Caco-2 (cell line): ENCODE data around the gene SLU7. TPM values are rescaled to one million over a fixed set of nuclear protein-coding genes. Genes with fewer than 3 reads are reported as not detected.

Experiments used
- BruUV-seq: library from RNA; stranded (reverse); fragments of 400-500 nt; replicated peaks from 2 replicates; lab custom pipeline; 2021; lab: Mats Ljungman, UMichigan
- CTCF ChIA-PET: fragments of 300-600 bp; sonication (Branson Sonifier 250); formaldehyde crosslinking; loops from one replicate; lab custom pipeline; 2022; ENCODE audit warnings: antibody characterized with exemption; lab: Charles Lee
- POLR2A ChIA-PET: fragments of 300-600 bp; sonication (Branson Sonifier 250); formaldehyde crosslinking; loops from one replicate; lab custom pipeline; 2022; ENCODE audit warnings: antibody characterized with exemption; lab: Charles Lee
- DNase-seq, 2 experiments: peaks; one replicate each; pipeline versions ENCODE4 v3.0.0 to v3.0.0-alpha.2; 2020 to 2022
- H3K27me3 ChIP-seq: replicated peaks from 2 replicates; pipeline ENCODE4 v1.6.0; 2011; ENCODE audit warnings: low read length; ENCODE audit not compliant: control insufficient read depth, insufficient read depth
- H3K36me3 ChIP-seq: 2 replicates; pipeline ENCODE4 v1.5.1; 2011; ENCODE audit warnings: low read length; ENCODE audit not compliant: control insufficient read depth, insufficient read depth
- H3K4me1 ChIP-seq: fragments of 250-450 bp; sonication (Bioruptor Pico); 2 replicates; pipeline ENCODE4 v1.5.1; 2020; ENCODE audit warnings: mild to moderate bottlenecking
- H3K4me3 ChIP-seq: 2 replicates; pipeline ENCODE4 v1.5.1; 2011; ENCODE audit warnings: low read depth, mild to moderate bottlenecking, control low read depth, low read length
- H3K9me3 ChIP-seq: fragments of 250-450 bp; sonication (Bioruptor Pico); 2 replicates; pipeline ENCODE4 v1.5.1; 2020; ENCODE audit warnings: mild to moderate bottlenecking, moderate library complexity
- H3K27ac Mint-ChIP-seq: one replicate; pipeline ENCODE4 v1.8.0; 2022; ENCODE audit warnings: mixed read lengths; ENCODE audit not compliant: unreplicated experiment
- H3K27me3 Mint-ChIP-seq: one replicate; pipeline ENCODE4 v1.8.0; 2022; ENCODE audit warnings: mixed read lengths; ENCODE audit not compliant: insufficient read depth, unreplicated experiment
- H3K36me3 Mint-ChIP-seq: one replicate; pipeline ENCODE4 v1.8.0; 2022; ENCODE audit warnings: mild to moderate bottlenecking, mixed read lengths; ENCODE audit not compliant: insufficient read depth, unreplicated experiment
- H3K4me1 Mint-ChIP-seq: one replicate; pipeline ENCODE4 v1.8.0; 2022; ENCODE audit warnings: low read depth, mixed read lengths; ENCODE audit not compliant: unreplicated experiment
- H3K4me3 Mint-ChIP-seq: one replicate; pipeline ENCODE4 v1.8.0; 2022; ENCODE audit warnings: mild to moderate bottlenecking, moderate library complexity, mixed read lengths; ENCODE audit not compliant: unreplicated experiment
- H3K9me3 Mint-ChIP-seq: one replicate; pipeline ENCODE4 v1.8.0; 2022; ENCODE audit warnings: mixed read lengths; ENCODE audit not compliant: unreplicated experiment
- CTCF ChIP-seq, 2 experiments: fragments of 200-600 bp in 1 of 2; IDR thresholded peaks; 1 replicate in 1 of 2; 2 replicates in 1 of 2; pipeline versions ENCODE4 v1.5.1 to v1.8.0; 2011 to 2022; ENCODE audit warnings: antibody characterized with exemption in 1 of 2, control low read depth in 1 of 2, inconsistent platforms in 1 of 2, low read depth in 1 of 2, low read length in 1 of 2, mild to moderate bottlenecking in 1 of 2, moderate library complexity in 1 of 2; ENCODE audit not compliant: insufficient read depth in 1 of 2, severe bottlenecking in 1 of 2, unreplicated experiment in 1 of 2
- intact Hi-C: fragments of 100-400 bp; cut with micrococcal nuclease; formaldehyde crosslinking; loops from one replicate; pipeline ENCODE4 v1.10.0; 2022; ENCODE audit not compliant: unreplicated experiment
- total RNA-seq: library from RNA; stranded (reverse); gene quantifications from 2 replicates; pipeline ENCODE4 v1.2.3, GENCODE V29; 2022

Gene SLU7
- total RNA-seq, 1 experiment from 2014 or later = 55.0 TPM

GRCh38 chr5:160384681-160385080 lies 34.2 kb downstream of the SLU7 start:
- BruUV-seq = no TSS peak
- H3K4me3 ChIP-seq = no peak overlapping the region
- CTCF ChIA-PET = no interaction called here
- Mint-ChIP-seq H3K4me3 (no peak overlapping the region), H3K27me3 (no peaks in the 10 kb centered on the region), H3K27ac (no peak overlapping the region), H3K4me1 (no peaks in the 10 kb centered on the region), H3K9me3 (peaks cover 18% of the 10 kb centered on the region), H3K36me3 (peaks cover 5% of the 10 kb centered on the region)
- no peak for DNase-seq
- no peaks in the 10 kb centered on the region for H3K4me1 ChIP-seq
- H3K27me3 ChIP-seq = no peaks in the 10 kb centered on the region
- no peaks in the 10 kb centered on the region for H3K36me3 ChIP-seq
- POLR2A ChIA-PET = no interaction called here
- no peak for TF ChIP-seq CTCF (IDR thresholded peaks at IDR 0.05; ENCODE audit: insufficient read depth in 1 of 2, low read depth in 1 of 2, low read length in 1 of 2, severe bottlenecking in 1 of 2, unreplicated experiment in 1 of 2)
- H3K9me3 ChIP-seq = peaks cover 11% of the 10 kb centered on the region
- intact Hi-C loops = no loop called here

- POLR2A ChIA-PET = no interaction called here
- no TSS peak for BruUV-seq
- H3K9me3 Mint-ChIP-seq = peaks cover 4% of the 10 kb centered on the region
- H3K27me3 ChIP-seq = no peaks in the 10 kb centered on the region; the same call in 1 of the 2 replicates
- H3K36me3 ChIP-seq = no peaks in the 10 kb centered on the region
- peaks cover 3% of the 10 kb centered on the region for H3K27me3 Mint-ChIP-seq
- no peaks in the 10 kb centered on the region for H3K36me3 Mint-ChIP-seq
- H3K4me3 Mint-ChIP-seq = no peak overlapping the region
- no peak for TF ChIP-seq CTCF (IDR thresholded peaks at IDR 0.05; ENCODE audit: insufficient read depth in 1 of 2, low read depth in 1 of 2, low read length in 1 of 2, severe bottlenecking in 1 of 2, unreplicated experiment in 1 of 2)
- intact Hi-C loops = no loop called here
- DNase-seq = no peak
- CTCF ChIA-PET = no interaction called here
- no peaks in the 10 kb centered on the region for H3K4me1 Mint-ChIP-seq
- H3K9me3 ChIP-seq = peaks cover 4% of the 10 kb centered on the region
- no peak overlapping the region for H3K27ac Mint-ChIP-seq
- no peak overlapping the region for H3K4me3 ChIP-seq
- H3K4me1 ChIP-seq = no peaks in the 10 kb centered on the region
Measured at GRCh38 chr5:160382346-160382745, 36.5 kb downstream of the SLU7 start.

GRCh38 chr5:160380041-160380440 lies 38.8 kb downstream of the SLU7 start:
- intact Hi-C loops = no loop called here
- no peaks in the 10 kb centered on the region for H3K36me3 ChIP-seq
- H3K4me1 Mint-ChIP-seq = no peaks in the 10 kb centered on the region
- H3K4me3 Mint-ChIP-seq = no peak overlapping the region
- no peaks in the 10 kb centered on the region for H3K36me3 Mint-ChIP-seq
- no peaks in the 10 kb centered on the region for H3K4me1 ChIP-seq
- no peaks in the 10 kb centered on the region; the same call in 1 of the 2 replicates for H3K27me3 ChIP-seq
- ChIA-PET CTCF (interaction anchor here (0.6 to 1.2 kb wide), 2 partner anchors 10 to 11 kb away, joined by 4 read pairs; no protein-coding TSS in a partner anchor), POLR2A (interaction anchor here (0.6 kb wide), 1 partner anchor 13 kb away, joined by 4 read pairs; no protein-coding TSS in a partner anchor)
- TF ChIP-seq CTCF (IDR thresholded peaks at IDR 0.05; ENCODE audit: insufficient read depth in 1 of 2, low read depth in 1 of 2, low read length in 1 of 2, severe bottlenecking in 1 of 2, unreplicated experiment in 1 of 2) = no peak
- no peak for DNase-seq
- peaks cover 6% of the 10 kb centered on the region for H3K27me3 Mint-ChIP-seq
- no TSS peak for BruUV-seq
- no peaks in the 10 kb centered on the region for H3K9me3 Mint-ChIP-seq
- H3K4me3 ChIP-seq = no peak overlapping the region
- H3K27ac Mint-ChIP-seq = no peak overlapping the region
- H3K9me3 ChIP-seq = no peaks in the 10 kb centered on the region
